ENCODE data around the gene TNS1. TPM values are rescaled to one million over a fixed set of nuclear protein-coding genes. Genes with fewer than 3 reads are reported as not detected.

The TNS1 gene
- total RNA-seq, 6 experiments from 2014 or later: 113 to 139 (median 126) TPM

- Mint-ChIP-seq H3K36me3 (ENCODE audit: low read depth) (peaks cover 10% of the 10 kb centered on the region), H3K9me3 (no peaks in the 10 kb centered on the region), H3K27ac (peak overlapping the region; percentile 58), H3K4me1 (ENCODE audit: low read depth) (peaks cover 77% of the 10 kb centered on the region), H3K4me3 (peak overlapping the region; percentile 91), H3K27me3 (ENCODE audit: insufficient read depth) (peaks cover 2% of the 10 kb centered on the region; the same call in 1 of the 2 replicates)
- TF ChIP-seq, protein P1, sequence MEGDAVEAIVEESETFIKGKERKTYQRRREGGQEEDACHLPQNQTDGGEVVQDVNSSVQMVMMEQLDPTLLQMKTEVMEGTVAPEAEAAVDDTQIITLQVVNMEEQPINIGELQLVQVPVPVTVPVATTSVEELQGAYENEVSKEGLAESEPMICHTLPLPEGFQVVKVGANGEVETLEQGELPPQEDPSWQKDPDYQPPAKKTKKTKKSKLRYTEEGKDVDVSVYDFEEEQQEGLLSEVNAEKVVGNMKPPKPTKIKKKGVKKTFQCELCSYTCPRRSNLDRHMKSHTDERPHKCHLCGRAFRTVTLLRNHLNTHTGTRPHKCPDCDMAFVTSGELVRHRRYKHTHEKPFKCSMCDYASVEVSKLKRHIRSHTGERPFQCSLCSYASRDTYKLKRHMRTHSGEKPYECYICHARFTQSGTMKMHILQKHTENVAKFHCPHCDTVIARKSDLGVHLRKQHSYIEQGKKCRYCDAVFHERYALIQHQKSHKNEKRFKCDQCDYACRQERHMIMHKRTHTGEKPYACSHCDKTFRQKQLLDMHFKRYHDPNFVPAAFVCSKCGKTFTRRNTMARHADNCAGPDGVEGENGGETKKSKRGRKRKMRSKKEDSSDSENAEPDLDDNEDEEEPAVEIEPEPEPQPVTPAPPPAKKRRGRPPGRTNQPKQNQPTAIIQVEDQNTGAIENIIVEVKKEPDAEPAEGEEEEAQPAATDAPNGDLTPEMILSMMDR (IDR thresholded peaks at IDR 0.05): no peak
- no peak for DNase-seq
Observed at GRCh38 chr2:217941339-217941738, 61.5 kb downstream of the TNS1 start.

GRCh38 chr2:217940261-217941220, 62.3 kb downstream of the TNS1 start:
- peaks cover 10% of the 10 kb centered on the region for H3K36me3 Mint-ChIP-seq (ENCODE audit: low read depth)
- peaks cover 2% of the 10 kb centered on the region; the same call in 1 of the 2 replicates for H3K27me3 Mint-ChIP-seq (ENCODE audit: insufficient read depth)
- peaks cover 85% of the 10 kb centered on the region for H3K4me1 Mint-ChIP-seq (ENCODE audit: low read depth)
- TF ChIP-seq, protein P1 (IDR thresholded peaks at IDR 0.05): no peak
- H3K27ac Mint-ChIP-seq: no peak overlapping the region
- peak overlapping the region; percentile 91 for H3K4me3 Mint-ChIP-seq
- DNase-seq: no peak
- no peaks in the 10 kb centered on the region for H3K9me3 Mint-ChIP-seq

DNA sequence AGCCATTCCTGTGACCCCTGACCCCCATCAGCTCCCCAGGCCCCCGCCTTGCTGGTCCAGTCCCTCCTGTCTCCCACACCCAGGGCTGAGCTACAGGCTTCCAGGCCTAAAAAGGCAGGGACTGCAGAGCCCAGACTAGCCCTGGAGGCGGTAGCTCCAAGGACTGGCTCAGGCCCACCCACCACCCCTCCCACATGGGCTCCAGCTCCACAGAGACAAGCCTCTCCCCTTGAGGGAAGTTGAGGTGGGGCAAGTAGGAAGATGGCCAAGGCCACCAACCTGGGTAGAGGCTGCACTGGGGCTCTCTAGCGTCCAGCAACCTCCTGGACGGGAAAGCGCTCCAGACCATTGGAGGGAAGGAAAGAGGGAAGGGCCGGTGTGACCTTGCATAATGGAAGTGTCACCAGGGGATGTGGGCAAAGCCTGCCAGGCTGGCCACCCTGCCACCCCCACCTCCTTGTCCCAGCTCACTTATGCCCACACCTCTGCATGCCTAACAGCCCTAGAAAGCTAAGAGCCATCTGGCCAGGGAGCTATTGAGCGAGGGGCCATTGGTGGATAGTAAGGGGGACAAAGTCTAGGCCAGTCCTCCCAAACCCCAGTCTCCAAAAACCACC, 63.1 kb downstream of the TNS1 start:
- peaks cover 2% of the 10 kb centered on the region; the same call in 1 of the 2 replicates for H3K27me3 Mint-ChIP-seq (ENCODE audit: insufficient read depth)
- peaks cover 87% of the 10 kb centered on the region for H3K4me1 Mint-ChIP-seq (ENCODE audit: low read depth)
- H3K4me3 Mint-ChIP-seq: no peak overlapping the region
- DNase-seq: no peak
- no peaks in the 10 kb centered on the region for H3K9me3 Mint-ChIP-seq
- H3K27ac Mint-ChIP-seq: no peak overlapping the region
- TF ChIP-seq, protein P1 (IDR thresholded peaks at IDR 0.05): no peak
- H3K36me3 Mint-ChIP-seq (ENCODE audit: low read depth): peaks cover 10% of the 10 kb centered on the region

DNA sequence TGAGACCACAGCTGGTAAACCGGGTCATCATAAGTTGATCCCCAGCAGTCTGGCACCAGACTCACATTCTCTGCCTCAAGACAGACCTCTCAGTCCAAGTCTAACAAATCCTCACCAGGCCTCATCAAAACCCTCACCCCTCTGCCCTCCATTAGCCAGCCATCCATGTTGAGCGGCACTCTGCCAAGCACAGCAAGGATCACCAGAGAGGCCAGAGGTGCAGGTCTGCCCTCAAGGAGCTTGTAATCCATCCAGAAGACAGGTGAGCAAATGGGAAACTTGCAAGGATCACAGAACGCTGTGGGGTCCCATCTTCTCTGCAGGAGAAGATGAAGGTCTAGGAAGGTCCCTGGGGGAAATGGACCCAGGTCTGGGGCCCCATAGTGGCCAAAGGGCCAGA, 63.6 kb downstream of the TNS1 start:
- H3K4me3 Mint-ChIP-seq: no peak overlapping the region

DNA sequence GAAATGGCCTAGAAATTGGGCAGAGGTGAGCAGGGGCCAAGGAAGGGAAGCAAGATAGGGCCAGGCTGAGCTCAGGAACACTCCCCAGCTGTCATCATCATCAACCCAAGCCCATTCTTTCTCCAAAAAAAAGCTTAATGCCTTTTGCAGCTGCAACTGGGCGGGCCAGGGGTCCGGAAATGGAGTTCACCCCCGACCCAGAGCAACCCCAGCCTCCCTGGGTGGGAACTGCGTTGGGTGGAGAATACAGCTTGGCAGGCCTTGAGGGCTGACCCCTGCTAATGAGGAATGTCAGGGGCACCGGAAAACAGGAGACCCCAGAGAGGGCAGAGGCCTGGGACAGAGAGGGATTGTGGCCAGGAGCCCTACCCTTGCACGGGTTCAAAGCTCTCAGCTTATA, 64.8 kb downstream of the TNS1 start:
- H3K4me3 Mint-ChIP-seq: no peak overlapping the region
- H3K27ac Mint-ChIP-seq: peak overlapping the region; percentile 91

More for the DNA sequence above, 63.6 kb downstream of the TNS1 start:
- DNase-seq: no peak
- Mint-ChIP-seq H3K4me1 (ENCODE audit: low read depth) (peaks cover 87% of the 10 kb centered on the region), H3K27me3 (ENCODE audit: insufficient read depth) (peaks cover 2% of the 10 kb centered on the region; the same call in 1 of the 2 replicates), H3K9me3 (no peaks in the 10 kb centered on the region), H3K27ac (no peak overlapping the region), H3K36me3 (ENCODE audit: low read depth) (peaks cover 10% of the 10 kb centered on the region)
- TF ChIP-seq, protein P1 (IDR thresholded peaks at IDR 0.05): no peak

More for the DNA sequence above, 64.8 kb downstream of the TNS1 start:
- Mint-ChIP-seq H3K36me3 (ENCODE audit: low read depth) (peaks cover 10% of the 10 kb centered on the region), H3K27me3 (ENCODE audit: insufficient read depth) (peaks cover 2% of the 10 kb centered on the region; the same call in 1 of the 2 replicates), H3K4me1 (ENCODE audit: low read depth) (peaks cover 87% of the 10 kb centered on the region), H3K9me3 (no peaks in the 10 kb centered on the region)
- TF ChIP-seq, protein P1 (IDR thresholded peaks at IDR 0.05): no peak
- no peak for DNase-seq

Data from HFFc6 (cell line).